GM19193 (cell line): Measurements from ENCODE around the gene RNF7.

Experiments used
- POLR2A ChIP-seq: IDR thresholded peaks from 4 replicates; pipeline ENCODE4 v1.6.1; 2011; ENCODE audit not compliant: insufficient read depth, insufficient read length; ENCODE audit errors: extremely low read depth

RNF7 gene

DNA sequence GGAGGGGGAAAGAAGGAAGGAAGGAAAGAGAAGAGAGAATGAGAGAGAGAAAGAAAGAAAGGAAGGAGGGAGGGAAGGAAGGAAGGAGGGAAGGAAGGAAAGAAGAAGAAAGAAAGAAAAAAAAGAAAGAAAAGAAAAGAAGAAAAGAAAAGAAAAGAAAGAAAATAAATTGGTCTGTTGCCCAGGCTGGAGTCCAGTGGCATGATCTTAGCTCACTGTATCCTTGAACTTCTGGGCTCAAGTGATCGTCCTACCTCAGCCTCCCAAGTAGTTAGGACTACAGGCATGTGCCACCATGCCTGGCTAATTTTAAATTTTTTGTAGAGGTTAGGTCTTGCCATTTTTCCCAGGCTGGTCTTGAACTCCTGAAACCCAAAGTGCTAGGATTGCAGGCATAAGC is 11.6 kb upstream of the RNF7 start:
- TF ChIP-seq POLR2A = no peak

DNA sequence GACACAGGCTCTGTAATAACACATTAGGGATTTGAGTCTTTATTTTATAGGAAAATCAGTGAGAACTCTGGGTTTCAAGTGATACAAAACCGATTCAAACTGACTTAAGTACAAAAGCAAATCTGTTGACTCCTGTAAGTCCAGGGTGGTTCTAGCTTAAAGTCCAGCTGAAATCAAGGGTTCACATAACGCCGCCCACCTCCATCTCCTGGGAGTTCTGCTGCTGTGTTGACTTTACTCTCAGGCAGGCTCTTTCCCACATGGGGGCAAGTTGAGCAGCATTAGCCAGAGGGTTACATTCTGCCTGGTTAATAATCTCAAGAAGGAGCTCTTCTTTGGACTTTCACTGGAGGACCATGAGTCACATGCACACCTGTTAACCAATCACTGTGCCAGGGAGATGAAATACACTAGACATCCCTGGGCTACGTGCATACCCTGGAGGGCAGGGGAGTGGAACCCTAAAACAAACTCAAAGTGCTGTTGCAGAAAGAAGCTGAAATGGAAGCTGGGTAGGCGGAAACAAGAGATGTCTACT is 9.7 kb upstream of the RNF7 start:
- no peak for TF ChIP-seq POLR2A

DNA sequence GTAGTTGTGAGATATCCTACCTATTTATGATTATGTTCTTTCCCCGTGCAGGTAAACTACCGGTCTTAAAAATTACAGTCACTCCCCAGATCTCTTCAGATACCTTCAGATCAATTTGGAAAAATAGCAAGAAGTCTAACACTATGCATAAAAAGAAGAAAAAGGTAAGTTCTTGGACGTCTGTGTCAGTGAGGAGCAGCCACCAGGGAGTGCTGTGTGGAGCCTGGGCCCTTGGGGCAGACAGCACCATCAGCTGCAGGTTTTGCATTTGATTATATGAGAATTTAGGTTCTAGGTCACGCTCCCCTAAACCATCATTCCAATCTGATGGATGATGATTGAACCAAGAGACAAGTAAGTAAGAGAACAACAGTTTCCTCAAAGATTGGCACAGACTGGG is 8.9 kb upstream of the RNF7 start:
- TF ChIP-seq POLR2A = no peak

DNA sequence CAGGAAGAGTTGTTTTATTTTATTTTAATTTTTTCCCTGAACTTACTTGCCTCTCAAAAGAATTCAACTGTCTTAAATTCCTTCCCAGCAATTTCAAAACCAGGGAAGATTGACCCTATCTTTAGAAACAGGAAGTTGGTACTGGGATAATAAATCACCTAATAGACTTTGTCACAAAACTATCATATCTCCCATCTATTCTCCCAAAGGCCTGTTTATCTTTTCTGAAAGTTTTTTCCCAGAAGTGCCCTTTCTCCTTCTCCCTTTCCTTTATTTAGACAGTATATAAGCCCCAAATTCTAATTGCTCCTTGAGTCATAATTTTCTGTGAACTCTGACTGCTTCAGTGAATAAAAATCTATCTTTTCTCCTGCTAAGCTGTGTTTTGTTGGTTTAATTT is 2.9 kb upstream of the RNF7 start:
- TF ChIP-seq POLR2A = no peak

DNA sequence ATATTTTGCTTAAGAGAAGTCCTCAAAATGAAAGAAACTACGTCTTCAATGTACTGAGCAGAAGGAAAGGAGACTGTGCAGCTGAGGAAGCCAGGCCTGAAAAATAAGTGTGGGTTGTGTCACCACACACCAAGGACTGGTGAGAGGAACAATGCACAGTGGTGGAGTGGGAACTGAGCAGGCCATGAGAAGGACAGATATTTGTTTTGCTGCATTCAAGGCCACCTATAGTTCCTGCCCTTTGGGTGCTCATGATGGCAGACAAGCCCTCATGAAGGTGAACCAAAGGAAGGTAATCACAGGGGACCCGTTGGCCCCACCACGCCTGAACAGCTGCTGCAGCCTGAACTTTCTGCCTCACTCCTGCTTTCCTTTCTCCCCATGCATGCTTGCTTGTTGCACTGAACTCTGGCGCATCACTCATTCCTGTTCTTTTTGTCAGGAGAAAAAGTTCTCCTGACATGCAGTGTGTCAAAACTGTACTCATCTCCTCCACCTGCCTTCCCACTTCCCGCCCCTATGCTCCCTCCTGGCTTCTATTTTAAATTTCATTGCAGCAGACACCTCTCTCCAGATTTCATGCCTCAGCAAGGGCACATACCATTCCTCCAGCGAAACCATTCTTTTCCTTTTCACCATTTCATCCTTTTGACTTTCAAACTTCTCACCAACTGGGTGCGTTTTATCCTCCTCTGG is 2.2 kb upstream of the RNF7 start:
- no peak for TF ChIP-seq POLR2A

DNA sequence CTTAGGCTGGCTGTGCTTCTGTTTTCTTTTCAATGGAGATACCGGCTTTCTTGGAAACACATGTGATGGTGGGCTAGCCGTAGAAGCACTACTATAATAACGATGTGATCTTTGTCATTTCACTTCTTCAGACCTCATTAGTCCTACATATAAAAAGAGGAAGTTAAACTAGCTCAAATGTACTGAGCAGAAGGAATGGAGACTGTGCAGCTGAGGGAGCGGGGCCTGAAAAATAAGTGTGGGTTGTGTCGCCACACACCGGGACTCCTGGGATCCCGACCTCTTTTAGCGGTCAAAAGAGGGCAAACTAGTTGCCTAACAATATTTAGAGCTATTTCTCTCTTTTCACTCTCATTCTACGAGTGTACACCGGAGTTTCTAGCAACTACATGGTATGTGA is 1.0 kb upstream of the RNF7 start:
- no peak for TF ChIP-seq POLR2A

DNA sequence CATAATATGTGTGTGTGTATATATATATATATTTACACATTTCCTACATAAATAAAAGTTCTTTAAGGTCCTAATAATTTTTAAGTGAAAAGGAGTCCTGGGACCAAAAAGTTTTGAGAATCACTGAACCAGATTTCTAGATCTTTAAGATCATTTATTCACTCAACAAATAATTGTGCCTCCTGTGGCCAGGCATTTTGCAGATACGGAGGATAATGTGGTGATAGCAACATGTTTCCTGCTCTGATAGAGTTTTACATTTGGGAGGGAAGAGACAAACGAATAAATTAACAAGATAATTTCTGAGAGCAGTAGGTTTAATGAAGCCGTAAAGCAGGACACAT is 448 bp upstream of the RNF7 start:
- TF ChIP-seq POLR2A = no peak

DNA sequence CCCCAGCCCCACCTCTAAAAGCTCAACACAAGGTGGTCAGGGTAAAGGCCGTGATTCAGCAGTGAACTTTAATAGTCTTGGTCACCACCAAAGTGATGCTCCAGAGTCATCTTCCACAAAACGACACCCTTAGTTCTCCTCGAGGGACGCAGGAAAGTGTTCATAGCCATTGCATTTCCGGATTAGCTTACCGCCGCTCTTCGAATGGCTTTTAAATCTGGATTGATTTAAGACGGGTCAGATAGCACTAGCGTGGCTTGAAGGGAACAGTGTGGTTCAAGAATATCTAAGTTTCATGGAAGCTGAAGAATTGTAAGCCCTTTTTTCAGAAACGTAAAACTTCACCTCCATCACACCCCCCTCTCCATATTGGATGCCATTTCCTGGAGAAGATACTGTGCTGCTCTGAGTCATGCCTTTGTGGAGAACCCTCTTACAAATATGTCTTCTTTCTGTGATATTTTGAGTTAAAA is 829 bp downstream of the RNF7 start:
- no peak for TF ChIP-seq POLR2A

DNA sequence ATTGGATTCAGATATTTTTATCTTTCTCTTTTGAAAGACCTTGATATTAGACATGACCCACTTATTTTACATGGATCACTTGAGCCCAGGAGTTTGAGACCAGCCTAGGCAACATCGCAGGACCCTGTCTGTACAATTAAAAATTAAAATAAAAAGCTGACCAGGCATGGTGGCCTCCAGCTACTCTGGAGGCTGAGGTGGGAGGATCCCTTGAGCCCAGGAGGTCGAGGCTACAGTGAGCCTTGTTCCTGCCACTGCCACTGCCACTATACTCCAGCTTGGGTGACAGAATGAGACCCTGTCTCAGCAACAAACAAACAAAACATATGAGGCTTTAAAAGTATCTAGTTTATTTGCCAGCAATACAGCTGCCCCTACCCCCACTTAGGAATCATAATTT is 1.6 kb downstream of the RNF7 start:
- TF ChIP-seq POLR2A = no peak

DNA sequence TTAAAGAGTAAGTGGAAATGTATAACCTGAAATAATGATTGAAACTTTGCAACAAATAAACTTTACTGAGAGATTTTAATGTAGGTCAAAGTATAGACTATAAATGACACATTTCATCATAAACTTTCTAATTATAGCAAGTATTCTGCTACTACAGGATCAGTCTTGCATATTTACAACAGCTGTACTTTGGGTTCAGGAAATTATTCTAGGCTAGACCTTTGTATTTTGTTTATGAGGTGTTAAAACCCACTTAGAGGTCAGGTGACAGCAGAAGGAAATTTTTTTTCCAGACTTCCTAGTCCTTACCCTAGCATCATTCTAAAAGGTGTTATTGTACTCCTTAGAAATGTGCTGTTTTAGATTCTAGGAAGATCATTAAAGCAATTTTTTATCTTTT is 2.3 kb downstream of the RNF7 start:
- no peak for TF ChIP-seq POLR2A

DNA sequence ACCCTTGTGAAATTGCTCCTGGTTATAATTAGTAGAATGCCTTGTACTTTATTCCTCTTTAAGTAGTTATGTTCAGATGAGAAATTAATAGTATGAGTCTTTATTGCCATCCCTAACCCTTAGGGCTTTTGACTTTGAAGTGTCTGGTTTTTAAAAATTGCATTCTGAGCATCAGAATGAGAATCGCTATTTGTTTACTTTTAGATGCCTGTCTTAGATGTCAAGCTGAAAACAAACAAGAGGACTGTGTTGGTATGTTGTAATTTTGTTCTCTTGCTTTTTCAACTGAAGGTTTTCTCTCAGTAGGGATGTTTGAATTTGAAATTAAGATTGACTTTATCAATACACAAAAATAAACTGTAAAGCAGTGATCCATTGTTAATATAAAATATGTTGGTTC is 5.2 kb downstream of the RNF7 start:
- TF ChIP-seq POLR2A = no peak

DNA sequence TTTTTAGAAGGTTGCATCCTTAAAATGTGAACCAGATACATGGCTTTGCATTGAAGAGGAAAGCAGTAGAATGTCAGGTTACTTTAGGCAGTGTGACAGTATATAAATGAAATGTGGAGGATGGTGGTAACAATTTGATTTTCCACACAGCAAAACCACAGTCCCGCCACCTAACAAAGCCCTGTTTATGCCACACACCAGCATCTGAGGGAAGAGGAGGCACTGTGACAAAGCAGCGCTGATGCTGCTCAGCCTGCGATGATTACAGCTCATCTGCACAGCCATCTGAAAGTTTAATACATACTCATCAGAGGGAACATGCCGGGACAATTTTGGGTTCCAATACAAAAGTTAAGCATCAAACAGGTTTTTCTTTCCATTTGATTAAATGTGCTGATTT is 8.9 kb downstream of the RNF7 start:
- no peak for TF ChIP-seq POLR2A

DNA sequence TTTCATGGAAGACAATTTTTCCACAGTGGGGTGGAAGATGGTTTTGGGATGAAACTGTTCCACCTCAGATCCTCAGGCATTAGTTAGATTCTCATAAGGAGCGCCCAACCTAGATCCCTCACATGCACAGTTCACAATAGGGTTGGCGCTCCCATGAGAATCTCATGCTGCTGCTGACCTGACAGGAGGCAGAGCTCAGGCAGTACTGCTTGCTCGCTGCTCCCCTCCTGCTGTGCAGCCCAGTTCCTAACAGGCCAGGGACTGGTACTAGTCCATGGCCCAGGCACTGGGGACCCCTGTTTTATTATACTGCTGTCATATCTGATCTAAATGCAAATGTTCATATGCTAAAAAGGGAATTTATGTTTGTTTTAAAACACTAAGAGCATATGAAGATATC is 15.3 kb downstream of the RNF7 start:
- TF ChIP-seq POLR2A = no peak

DNA sequence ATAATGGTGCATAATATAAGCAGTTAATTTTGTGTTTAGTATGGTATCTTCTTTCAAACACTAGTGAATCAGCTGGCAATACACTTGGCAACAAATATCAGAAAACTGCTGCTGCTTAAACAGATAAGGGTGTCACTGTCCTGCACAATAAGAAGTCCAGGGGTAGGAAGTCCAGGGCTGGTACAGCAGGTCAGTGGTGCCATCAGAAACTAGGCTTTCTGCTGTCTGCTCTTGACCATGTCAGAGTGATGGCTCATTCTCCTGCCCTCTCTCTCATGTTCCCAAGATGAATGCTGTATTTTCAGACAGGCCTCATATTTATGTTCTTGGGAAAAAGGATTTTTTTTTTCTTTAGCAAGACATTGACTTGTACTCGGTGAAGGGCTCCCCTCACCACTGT is 15.9 kb downstream of the RNF7 start:
- TF ChIP-seq POLR2A = no peak

DNA sequence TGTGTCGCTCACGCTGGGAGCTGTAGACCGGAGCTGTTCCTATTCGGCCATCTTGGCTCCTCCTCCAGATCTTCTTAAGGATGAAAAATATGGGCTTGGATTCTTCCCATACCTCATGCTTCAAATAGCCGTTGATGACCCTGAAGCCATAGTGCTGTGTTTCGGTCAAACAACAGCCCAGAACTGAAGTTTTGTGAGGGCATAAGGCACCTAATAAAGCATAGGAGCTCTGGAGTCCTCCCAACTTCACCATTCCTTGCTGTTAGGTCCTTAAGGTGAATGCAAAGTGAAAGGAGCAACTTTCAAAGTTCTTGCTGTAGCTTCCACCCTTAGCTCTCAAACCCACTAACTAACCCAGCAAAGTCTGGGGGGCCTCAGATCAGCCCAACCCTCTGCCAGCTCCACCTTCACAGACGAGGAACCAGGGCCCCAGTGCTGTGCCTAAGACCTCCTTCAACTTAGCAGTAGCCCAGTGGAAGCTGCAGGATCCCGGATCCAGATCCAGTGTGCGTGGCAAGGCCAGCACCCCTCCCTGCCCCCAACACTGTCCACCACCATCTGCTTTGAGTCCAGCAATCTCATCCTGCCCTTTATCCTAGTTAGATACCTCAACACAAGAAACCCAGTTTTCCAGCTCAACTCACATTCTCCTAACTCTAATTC is 25.1 kb downstream of the RNF7 start, which contains the start of gene GRK7:
TSS of gene GRK7 (plus strand) at position 321 of the 663 bp plus-strand sequence. CDS start 14,877 bp downstream, outside the sequence.
- TF ChIP-seq POLR2A = no peak

DNA sequence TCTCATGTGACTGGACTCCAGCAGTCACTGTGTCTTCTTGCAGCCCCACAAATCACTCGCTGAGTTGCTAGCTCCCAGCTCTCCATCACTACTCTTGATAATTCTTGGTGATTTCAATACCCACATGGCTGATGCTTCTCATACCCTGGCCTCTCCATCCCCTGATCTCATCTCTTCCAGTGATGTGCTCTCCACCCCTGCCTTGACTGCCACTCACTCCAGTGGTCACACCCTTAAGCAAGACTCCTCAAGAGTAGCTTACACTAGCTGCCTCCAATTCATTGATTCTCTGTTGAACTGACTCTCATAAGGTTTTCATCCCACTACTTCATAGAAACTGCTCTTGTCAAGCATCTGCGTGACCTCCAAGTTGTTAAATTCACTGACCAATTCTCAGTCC is 25.9 kb downstream of the RNF7 start:
- TF ChIP-seq POLR2A = no peak
